Measurements from ENCODE around the gene MYT1.

MYT1 gene

DNA sequence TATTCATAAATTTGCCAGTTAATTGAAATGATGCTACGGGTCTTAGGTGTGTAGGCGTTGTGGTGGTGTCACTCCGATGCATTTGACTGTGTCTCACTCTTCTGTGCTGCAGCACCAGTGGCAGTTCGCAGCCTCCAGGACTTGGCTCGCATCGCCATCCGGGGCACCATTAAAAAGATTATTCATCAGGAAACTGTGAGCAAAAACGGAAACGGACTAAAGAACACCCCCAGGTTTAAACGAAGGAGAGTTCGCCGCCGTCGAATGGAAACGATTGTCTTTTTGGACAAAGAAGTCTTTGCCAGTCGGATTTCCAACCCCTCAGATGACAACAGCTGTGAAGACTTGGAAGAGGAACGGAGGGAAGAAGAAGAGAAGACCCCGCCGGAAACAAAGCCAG is 108.9 kb downstream of the MYT1 start:
- no peak for DNase-seq (ENCODE audit: low read depth)
- H3K4me3 ChIP-seq (ENCODE audit: low read length) = no peak overlapping the region
- TF ChIP-seq, protein P1, sequence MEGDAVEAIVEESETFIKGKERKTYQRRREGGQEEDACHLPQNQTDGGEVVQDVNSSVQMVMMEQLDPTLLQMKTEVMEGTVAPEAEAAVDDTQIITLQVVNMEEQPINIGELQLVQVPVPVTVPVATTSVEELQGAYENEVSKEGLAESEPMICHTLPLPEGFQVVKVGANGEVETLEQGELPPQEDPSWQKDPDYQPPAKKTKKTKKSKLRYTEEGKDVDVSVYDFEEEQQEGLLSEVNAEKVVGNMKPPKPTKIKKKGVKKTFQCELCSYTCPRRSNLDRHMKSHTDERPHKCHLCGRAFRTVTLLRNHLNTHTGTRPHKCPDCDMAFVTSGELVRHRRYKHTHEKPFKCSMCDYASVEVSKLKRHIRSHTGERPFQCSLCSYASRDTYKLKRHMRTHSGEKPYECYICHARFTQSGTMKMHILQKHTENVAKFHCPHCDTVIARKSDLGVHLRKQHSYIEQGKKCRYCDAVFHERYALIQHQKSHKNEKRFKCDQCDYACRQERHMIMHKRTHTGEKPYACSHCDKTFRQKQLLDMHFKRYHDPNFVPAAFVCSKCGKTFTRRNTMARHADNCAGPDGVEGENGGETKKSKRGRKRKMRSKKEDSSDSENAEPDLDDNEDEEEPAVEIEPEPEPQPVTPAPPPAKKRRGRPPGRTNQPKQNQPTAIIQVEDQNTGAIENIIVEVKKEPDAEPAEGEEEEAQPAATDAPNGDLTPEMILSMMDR (conservative IDR thresholded peaks at IDR 0.05; ENCODE audit: low read depth, low read length) = no peak

DNA sequence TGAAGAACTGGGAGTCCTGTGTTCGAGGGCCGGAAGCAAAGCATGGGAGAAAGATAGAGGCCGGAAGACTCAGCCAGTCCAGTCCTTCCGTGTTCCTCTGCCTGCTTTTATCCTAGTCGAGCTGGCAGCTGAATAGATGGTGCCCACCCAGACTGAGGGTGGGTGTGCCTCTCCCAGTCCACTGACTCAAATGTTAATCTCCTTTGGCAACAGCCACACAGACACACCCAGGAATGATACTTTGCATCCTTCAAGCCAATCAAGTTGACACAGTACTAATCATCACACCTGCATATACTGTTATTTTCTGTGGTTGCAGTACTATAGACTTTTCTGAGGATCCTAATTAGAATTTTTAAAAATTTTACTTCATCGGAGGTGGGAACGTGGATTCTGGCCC is 112.6 kb downstream of the MYT1 start:
- no peak overlapping the region for H3K4me3 ChIP-seq (ENCODE audit: low read length)
- TF ChIP-seq, protein P1 (conservative IDR thresholded peaks at IDR 0.05; ENCODE audit: low read depth, low read length) = no peak
- no peak for DNase-seq (ENCODE audit: low read depth)

DNA sequence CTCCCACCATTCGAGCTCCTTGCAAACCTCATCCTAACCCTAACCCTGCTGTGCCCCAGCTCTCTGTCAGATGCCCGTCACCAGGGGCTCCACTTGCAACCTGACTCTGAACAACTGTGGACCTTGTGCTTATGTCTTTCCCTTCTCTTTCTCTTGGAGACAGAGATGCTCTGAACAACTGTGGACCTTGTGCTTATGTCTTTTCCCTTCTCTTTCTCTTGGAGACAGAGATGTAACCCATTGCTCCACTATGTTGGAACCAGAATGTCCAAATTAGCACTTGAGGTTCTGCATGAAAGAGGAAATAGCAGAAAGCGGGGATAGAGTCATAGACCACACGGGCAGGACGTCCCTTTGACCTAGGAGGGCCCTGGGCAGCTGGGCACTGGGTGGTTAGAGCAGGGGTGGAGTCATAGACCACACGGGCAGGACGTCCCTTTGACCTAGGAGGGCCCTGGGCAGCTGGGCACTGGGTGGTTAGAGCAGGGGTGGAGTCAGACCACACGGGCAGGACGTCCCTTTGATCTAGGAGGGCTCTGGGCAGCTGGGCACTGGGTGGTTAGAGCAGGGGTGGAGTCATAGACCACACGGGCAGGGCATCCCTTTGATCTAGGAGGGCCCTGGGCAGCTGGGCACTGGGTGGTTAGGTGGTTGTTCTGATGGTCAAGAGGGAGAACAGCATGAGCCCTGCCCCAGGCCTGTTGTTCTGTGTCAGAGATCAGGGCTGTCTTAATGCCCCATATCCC is 113.5 kb downstream of the MYT1 start:
- TF ChIP-seq, protein P1 (conservative IDR thresholded peaks at IDR 0.05; ENCODE audit: low read depth, low read length) = no peak
- DNase-seq (ENCODE audit: low read depth) = no peak

DNA sequence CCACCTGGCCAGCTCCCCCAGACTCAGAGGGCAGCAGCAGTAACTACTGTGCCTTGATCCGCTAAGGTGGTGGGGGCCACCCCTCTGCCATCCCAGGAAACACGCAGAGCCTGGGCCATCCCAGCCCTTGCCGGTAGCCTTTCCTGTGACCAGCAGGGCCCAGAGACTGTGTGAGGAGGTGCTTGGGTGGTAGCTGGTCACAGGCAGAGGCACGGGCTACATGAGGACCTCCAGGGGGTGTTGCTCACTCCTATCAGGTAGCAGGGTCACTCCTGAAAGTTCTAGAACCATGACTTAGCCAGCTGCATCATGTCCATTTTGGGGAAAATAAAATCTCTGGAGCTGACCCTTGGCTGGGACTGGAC is 114.0 kb downstream of the MYT1 start:
- TF ChIP-seq, protein P1 (conservative IDR thresholded peaks at IDR 0.05; ENCODE audit: low read depth, low read length) = no peak
- H3K4me3 ChIP-seq (ENCODE audit: low read length) = no peak overlapping the region
- no peak for DNase-seq (ENCODE audit: low read depth)

More for the DNA sequence above, 113.5 kb downstream of the MYT1 start:
- no peak overlapping the region for H3K4me3 ChIP-seq (ENCODE audit: low read length)

DNA sequence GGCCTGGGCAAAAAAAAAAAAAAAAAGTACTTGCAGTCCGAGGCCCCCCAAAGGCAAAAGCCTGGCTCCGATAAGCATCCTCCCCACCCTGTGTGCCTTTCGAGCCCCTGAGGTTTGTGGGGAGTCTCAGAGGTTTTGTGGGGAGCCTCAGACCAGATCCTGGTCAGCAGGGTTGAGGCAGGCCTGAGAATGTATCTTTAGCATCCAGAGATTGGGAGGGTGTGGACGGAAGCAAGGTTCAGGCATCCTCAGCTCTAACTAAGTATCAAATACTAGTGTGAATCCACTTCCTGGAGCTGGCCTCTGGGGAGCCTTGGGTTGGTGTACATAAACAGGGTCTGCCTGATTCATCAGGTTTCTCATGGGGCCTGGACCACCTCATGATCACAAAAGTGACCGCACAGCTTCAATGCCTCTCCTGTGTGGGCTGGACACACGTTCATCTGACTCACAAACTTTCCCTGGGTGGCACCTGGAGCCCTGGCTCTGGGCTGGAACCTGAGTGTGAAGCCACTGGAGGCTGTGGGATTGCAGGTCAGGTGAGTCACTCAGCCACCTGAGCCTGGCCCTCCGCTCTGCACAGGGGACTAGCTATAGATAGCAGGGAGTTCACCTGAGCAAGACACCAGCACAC is 115.7 kb downstream of the MYT1 start:
- TF ChIP-seq, protein P1 (conservative IDR thresholded peaks at IDR 0.05; ENCODE audit: low read depth, low read length) = no peak
- DNase-seq (ENCODE audit: low read depth) = no peak
- H3K4me3 ChIP-seq (ENCODE audit: low read length) = no peak overlapping the region

DNA sequence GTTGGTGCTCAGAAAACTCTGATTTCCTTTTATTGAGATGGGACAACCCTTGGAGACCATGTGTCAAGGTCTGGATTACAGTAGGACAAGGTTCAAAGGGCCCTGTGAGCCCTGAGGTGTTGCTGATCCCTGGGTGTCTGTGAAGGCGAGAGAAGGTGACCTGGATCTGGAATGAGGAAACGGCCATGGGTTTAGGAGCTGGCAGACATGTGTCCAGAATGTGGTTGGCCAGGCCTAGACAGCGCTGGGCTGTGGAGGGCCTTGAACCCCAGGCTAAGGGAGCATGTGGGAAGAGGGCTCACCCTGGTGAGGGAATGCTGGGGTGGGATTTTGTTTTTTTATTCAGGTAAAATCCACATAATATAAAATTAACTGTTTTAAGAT is 116.2 kb downstream of the MYT1 start:
- TF ChIP-seq, protein P1 (conservative IDR thresholded peaks at IDR 0.05; ENCODE audit: low read depth, low read length) = no peak
- no peak for DNase-seq (ENCODE audit: low read depth)
- H3K4me3 ChIP-seq (ENCODE audit: low read length) = no peak overlapping the region

DNA sequence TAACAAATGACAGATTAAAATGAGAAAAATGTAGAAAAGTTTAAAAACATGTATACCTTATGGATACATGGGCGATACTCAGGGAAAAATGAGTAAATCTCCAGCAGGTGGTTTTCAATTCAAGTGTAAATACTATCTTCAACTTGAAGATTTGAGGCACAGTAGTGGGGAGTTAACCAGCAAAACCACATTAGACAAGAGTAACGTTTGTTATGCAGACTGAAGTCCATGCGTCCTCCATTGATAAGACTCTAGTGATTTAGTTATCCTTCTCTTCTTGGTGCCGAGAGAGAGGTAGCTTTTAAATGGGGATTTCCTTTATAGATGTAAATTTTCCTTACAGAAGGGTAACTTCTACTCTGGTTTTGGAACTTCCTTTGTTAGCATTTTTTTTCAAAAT is 119.4 kb downstream of the MYT1 start:
- TF ChIP-seq, protein P1 (conservative IDR thresholded peaks at IDR 0.05; ENCODE audit: low read depth, low read length) = no peak
- no peak for DNase-seq (ENCODE audit: low read depth)
- H3K4me3 ChIP-seq (ENCODE audit: low read length) = no peak overlapping the region

Data from retinal pigment epithelial cell (primary cell).